Karpas-422 (cell line): Measurements from ENCODE around the gene PSMB2. TPM values are rescaled to one million over a fixed set of nuclear protein-coding genes. Genes with fewer than 3 reads are reported as not detected.

Source experiments
- DNase-seq: peaks from one replicate; pipeline ENCODE4 v3.0.0-alpha.2; 2015
- H2AFZ ChIP-seq: fragments of 200-600 bp; sonication (generic); 2 replicates; pipeline ENCODE4 v1.6.1; 2014; ENCODE audit warnings: antibody characterized with exemption, low read length, mixed read lengths
- H3K27ac ChIP-seq: fragments of 200-600 bp; sonication (generic); 2 replicates; pipeline ENCODE4 v1.5.1; 2014; ENCODE audit warnings: mild to moderate bottlenecking, low read length, moderate library complexity
- H3K27me3 ChIP-seq: fragments of 200-600 bp; sonication (generic); 2 replicates; pipeline ENCODE4 v1.6.1; 2014; ENCODE audit warnings: low read length, mixed read lengths
- H3K36me3 ChIP-seq: fragments of 200-600 bp; sonication (generic); 2 replicates; pipeline ENCODE4 v1.6.1; 2014; ENCODE audit warnings: low read length, mixed read lengths; ENCODE audit not compliant: insufficient read depth
- H3K4me1 ChIP-seq: fragments of 200-600 bp; sonication (generic); 2 replicates; pipeline ENCODE4 v1.6.1; 2014; ENCODE audit warnings: mild to moderate bottlenecking, low read length, mixed read lengths
- H3K4me2 ChIP-seq: fragments of 200-600 bp; sonication (generic); 2 replicates; pipeline ENCODE4 v1.6.1; 2014; ENCODE audit warnings: low read length, low read depth, mild to moderate bottlenecking; ENCODE audit not compliant: poor library complexity, severe bottlenecking
- H3K4me3 ChIP-seq: fragments of 200-600 bp; sonication (generic); 2 replicates; pipeline ENCODE4 v1.5.1; 2014; ENCODE audit warnings: mild to moderate bottlenecking, antibody characterized with exemption, low read length, mixed read lengths
- H3K79me2 ChIP-seq: fragments of 200-600 bp; sonication (generic); 2 replicates; pipeline ENCODE4 v1.6.1; 2014; ENCODE audit warnings: mild to moderate bottlenecking, low read length, mixed read lengths
- H3K9ac ChIP-seq: fragments of 200-600 bp; sonication (generic); 2 replicates; pipeline ENCODE4 v1.6.0; 2014; ENCODE audit warnings: low read length
- H3K9me2 ChIP-seq: fragments of 200-600 bp; sonication (generic), shearing (Covaris generic); replicated peaks from 2 replicates; pipeline ENCODE4 v1.6.0; 2014; ENCODE audit warnings: mild to moderate bottlenecking, low read length, moderate library complexity; ENCODE audit not compliant: insufficient read depth
- H3K9me3 ChIP-seq: fragments of 300-700, 200-600 bp; sonication (generic); 2 replicates; pipeline ENCODE4 v1.6.1; 2014; ENCODE audit warnings: low read length, mixed read lengths
- H4K20me1 ChIP-seq: fragments of 200-600 bp; sonication (generic); 2 replicates; pipeline ENCODE4 v1.6.1; 2014; ENCODE audit warnings: mild to moderate bottlenecking, antibody characterized with exemption, low read length, low read depth; ENCODE audit not compliant: insufficient read depth
- total RNA-seq: library from RNA; depleted of rRNA; stranded (reverse); fragments of >200 nt; shearing (Covaris generic); gene quantifications from 2 replicates; pipeline ENCODE4 v1.2.3, GENCODE V29; 2014; ENCODE audit warnings: low replicate concordance

The PSMB2 gene
- total RNA-seq, 1 experiment from 2014 or later, result 59.7 TPM

GRCh38 chr1:35572296-35572695, 69.0 kb downstream of the PSMB2 start:
- Histone ChIP-seq H3K4me2 (no peak overlapping the region), H3K4me1 (peaks cover 4% of the 10 kb centered on the region), H3K79me2 (no peaks in the 10 kb centered on the region)

DNA sequence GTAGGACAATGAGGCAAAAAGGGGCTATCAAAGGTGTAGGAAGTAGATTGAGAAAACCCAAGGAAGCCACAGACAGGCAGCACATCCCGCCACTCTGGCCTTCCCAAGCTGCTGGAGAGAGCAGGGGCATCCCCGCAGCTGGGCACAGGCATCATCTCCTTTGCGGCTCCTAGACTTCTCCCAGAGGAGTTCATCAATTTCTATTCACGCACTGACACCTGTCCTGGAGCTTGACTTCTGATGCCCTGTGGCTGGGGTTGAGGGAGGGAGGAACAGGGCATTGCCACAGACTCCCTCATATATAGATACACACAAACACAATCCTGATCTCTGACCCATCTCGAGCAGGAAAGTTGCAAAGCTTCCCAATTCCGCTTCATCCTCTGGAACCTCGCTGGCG, 70.1 kb downstream of the PSMB2 start:
- no peak overlapping the region for H3K27ac ChIP-seq
- no peak for DNase-seq
- H3K36me3 ChIP-seq, result no peaks in the 10 kb centered on the region
- no peaks in the 10 kb centered on the region for H3K9me3 ChIP-seq
- no peaks in the 10 kb centered on the region for H4K20me1 ChIP-seq
- no peak overlapping the region for H2AFZ ChIP-seq
- H3K9ac ChIP-seq, result no peak overlapping the region
- no peaks in the 10 kb centered on the region for H3K9me2 ChIP-seq
- H3K4me2 ChIP-seq, result no peak overlapping the region
- H3K79me2 ChIP-seq, result no peaks in the 10 kb centered on the region
- H3K4me1 ChIP-seq, result no peaks in the 10 kb centered on the region
- no peak overlapping the region for H3K4me3 ChIP-seq
- no peaks in the 10 kb centered on the region for H3K27me3 ChIP-seq

More at GRCh38 chr1:35572296-35572695, 69.0 kb downstream of the PSMB2 start:
- Histone ChIP-seq H3K4me3 (no peak overlapping the region), H3K9me3 (no peaks in the 10 kb centered on the region), H3K36me3 (no peaks in the 10 kb centered on the region), H3K27me3 (no peaks in the 10 kb centered on the region), H3K27ac (no peak overlapping the region), H3K9ac (no peak overlapping the region), H2AFZ (no peak overlapping the region), H3K9me2 (no peaks in the 10 kb centered on the region), H4K20me1 (no peaks in the 10 kb centered on the region)
- no peak for DNase-seq

- no peaks in the 10 kb centered on the region for H3K9me3 ChIP-seq
- H3K79me2 ChIP-seq, result no peaks in the 10 kb centered on the region
- H3K36me3 ChIP-seq, result no peaks in the 10 kb centered on the region
- no peak overlapping the region for H3K9ac ChIP-seq
- H3K27ac ChIP-seq, result no peak overlapping the region
- no peak overlapping the region for H3K4me3 ChIP-seq
- H3K9me2 ChIP-seq, result no peaks in the 10 kb centered on the region
- no peaks in the 10 kb centered on the region for H3K4me1 ChIP-seq
- H2AFZ ChIP-seq, result no peak overlapping the region
- no peak for DNase-seq
- no peak overlapping the region for H3K4me2 ChIP-seq
- no peaks in the 10 kb centered on the region for H4K20me1 ChIP-seq
- H3K27me3 ChIP-seq, result no peaks in the 10 kb centered on the region
Measured at GRCh38 chr1:35570589-35571137, 70.7 kb downstream of the PSMB2 start.

DNA sequence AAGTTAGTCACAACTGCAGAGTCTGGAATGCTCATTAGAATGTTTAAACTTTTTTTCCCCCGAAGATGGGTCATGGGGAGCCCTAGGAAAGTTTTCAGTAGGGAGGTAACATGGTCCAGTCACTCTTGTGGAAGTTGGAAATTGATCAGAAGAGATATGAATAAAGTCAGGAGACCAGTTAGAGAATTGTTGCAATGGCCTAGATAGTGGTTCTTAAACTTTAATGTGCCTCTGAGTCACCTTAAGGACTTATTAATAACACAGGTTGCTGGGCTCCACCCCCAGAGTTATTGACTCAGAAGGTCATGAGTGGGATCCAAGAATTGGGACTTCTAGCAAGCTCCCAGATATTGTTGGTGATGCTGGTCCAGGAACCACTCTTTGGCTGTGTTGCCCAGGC, 71.4 kb downstream of the PSMB2 start:
- H3K4me2 ChIP-seq, result no peak overlapping the region
- no peak overlapping the region for H3K9ac ChIP-seq
- no peak overlapping the region for H3K4me3 ChIP-seq
- H3K4me1 ChIP-seq, result no peaks in the 10 kb centered on the region
- no peaks in the 10 kb centered on the region for H3K9me2 ChIP-seq
- no peaks in the 10 kb centered on the region for H3K79me2 ChIP-seq
- no peak overlapping the region for H3K27ac ChIP-seq
- no peaks in the 10 kb centered on the region for H3K36me3 ChIP-seq
- no peak overlapping the region for H2AFZ ChIP-seq
- H3K9me3 ChIP-seq, result no peaks in the 10 kb centered on the region
- no peaks in the 10 kb centered on the region; the same call in 1 of the 2 replicates for H4K20me1 ChIP-seq
- H3K27me3 ChIP-seq, result no peaks in the 10 kb centered on the region
- DNase-seq, result no peak

- no peak overlapping the region for H3K4me3 ChIP-seq
- H3K27me3 ChIP-seq, result no peaks in the 10 kb centered on the region
- no peaks in the 10 kb centered on the region; the same call in 1 of the 2 replicates for H4K20me1 ChIP-seq
- no peaks in the 10 kb centered on the region for H3K9me3 ChIP-seq
- no peaks in the 10 kb centered on the region for H3K79me2 ChIP-seq
- peak; percentile 89 for DNase-seq
- H3K9ac ChIP-seq, result no peak overlapping the region
- H3K4me1 ChIP-seq, result no peaks in the 10 kb centered on the region
- H3K9me2 ChIP-seq, result no peaks in the 10 kb centered on the region
- H2AFZ ChIP-seq, result no peak overlapping the region
- H3K27ac ChIP-seq, result no peak overlapping the region
- H3K36me3 ChIP-seq, result no peaks in the 10 kb centered on the region
- no peak overlapping the region for H3K4me2 ChIP-seq
Measured at GRCh38 chr1:35568975-35569395, 72.3 kb downstream of the PSMB2 start.

- H3K4me3 ChIP-seq, result no peak overlapping the region
- H3K79me2 ChIP-seq, result no peaks in the 10 kb centered on the region
- H3K27ac ChIP-seq, result no peak overlapping the region
- no peaks in the 10 kb centered on the region; the same call in 1 of the 2 replicates for H4K20me1 ChIP-seq
- no peak for DNase-seq
- H3K4me2 ChIP-seq, result no peak overlapping the region
- H3K9ac ChIP-seq, result no peak overlapping the region
- no peaks in the 10 kb centered on the region for H3K36me3 ChIP-seq
- no peaks in the 10 kb centered on the region for H3K4me1 ChIP-seq
- H3K27me3 ChIP-seq, result no peaks in the 10 kb centered on the region
- no peaks in the 10 kb centered on the region for H3K9me2 ChIP-seq
- H3K9me3 ChIP-seq, result no peaks in the 10 kb centered on the region
- H2AFZ ChIP-seq, result no peak overlapping the region
Measured at GRCh38 chr1:35567947-35568558, 73.3 kb downstream of the PSMB2 start.

GRCh38 chr1:35565742-35566133, 75.6 kb downstream of the PSMB2 start:
- no peaks in the 10 kb centered on the region for H3K9me3 ChIP-seq
- no peak overlapping the region for H3K27ac ChIP-seq
- no peak for DNase-seq
- no peaks in the 10 kb centered on the region for H3K9me2 ChIP-seq
- no peaks in the 10 kb centered on the region for H3K79me2 ChIP-seq
- no peak overlapping the region for H2AFZ ChIP-seq
- H3K4me2 ChIP-seq, result no peak overlapping the region
- H3K9ac ChIP-seq, result no peak overlapping the region
- H4K20me1 ChIP-seq, result no peaks in the 10 kb centered on the region; the same call in 1 of the 2 replicates
- no peaks in the 10 kb centered on the region for H3K4me1 ChIP-seq
- no peaks in the 10 kb centered on the region for H3K27me3 ChIP-seq
- H3K4me3 ChIP-seq, result no peak overlapping the region
- H3K36me3 ChIP-seq, result no peaks in the 10 kb centered on the region

GRCh38 chr1:35564884-35565741, 76.2 kb downstream of the PSMB2 start:
- no peak for DNase-seq
- Histone ChIP-seq H3K4me2 (no peak overlapping the region), H4K20me1 (no peaks in the 10 kb centered on the region; the same call in 1 of the 2 replicates), H3K9ac (no peak overlapping the region), H3K27me3 (no peaks in the 10 kb centered on the region), H3K9me2 (no peaks in the 10 kb centered on the region), H3K4me1 (no peaks in the 10 kb centered on the region), H3K36me3 (no peaks in the 10 kb centered on the region), H3K4me3 (no peak overlapping the region), H3K9me3 (no peaks in the 10 kb centered on the region), H3K79me2 (no peaks in the 10 kb centered on the region), H3K27ac (no peak overlapping the region), H2AFZ (no peak overlapping the region)
